IPS-15b (cell line): ENCODE results near the gene RBMS2.
"Not testable (repeated sequence)": the region's sequence is repeated elsewhere in the genome, so short reads cannot be mapped to it uniquely, and the experiment has no call there.

Experiments used
- H3K27me3 ChIP-seq: one replicate; pipeline ENCODE4 v1.6.1; 2013; ENCODE audit warnings: low read length; ENCODE audit not compliant: control insufficient read depth, insufficient read depth
- H3K36me3 ChIP-seq: one replicate; pipeline ENCODE4 v1.6.1; 2013; ENCODE audit warnings: low read length; ENCODE audit not compliant: control insufficient read depth, insufficient read depth
- H3K4me1 ChIP-seq: one replicate; pipeline ENCODE4 v1.6.1; 2013; ENCODE audit warnings: mild to moderate bottlenecking, low read length; ENCODE audit not compliant: control insufficient read depth, insufficient read depth
- H3K4me3 ChIP-seq: one replicate; pipeline ENCODE4 v1.5.1; 2013; ENCODE audit warnings: low read depth, low read length
- H3K9ac ChIP-seq: one replicate; pipeline ENCODE4 v1.6.1; 2013; ENCODE audit warnings: low read depth, mild to moderate bottlenecking, low read length
- H3K9me3 ChIP-seq: one replicate; pipeline ENCODE4 v1.6.1; 2013; ENCODE audit warnings: mild to moderate bottlenecking, low read length; ENCODE audit not compliant: control insufficient read depth, insufficient read depth

The RBMS2 gene

DNA sequence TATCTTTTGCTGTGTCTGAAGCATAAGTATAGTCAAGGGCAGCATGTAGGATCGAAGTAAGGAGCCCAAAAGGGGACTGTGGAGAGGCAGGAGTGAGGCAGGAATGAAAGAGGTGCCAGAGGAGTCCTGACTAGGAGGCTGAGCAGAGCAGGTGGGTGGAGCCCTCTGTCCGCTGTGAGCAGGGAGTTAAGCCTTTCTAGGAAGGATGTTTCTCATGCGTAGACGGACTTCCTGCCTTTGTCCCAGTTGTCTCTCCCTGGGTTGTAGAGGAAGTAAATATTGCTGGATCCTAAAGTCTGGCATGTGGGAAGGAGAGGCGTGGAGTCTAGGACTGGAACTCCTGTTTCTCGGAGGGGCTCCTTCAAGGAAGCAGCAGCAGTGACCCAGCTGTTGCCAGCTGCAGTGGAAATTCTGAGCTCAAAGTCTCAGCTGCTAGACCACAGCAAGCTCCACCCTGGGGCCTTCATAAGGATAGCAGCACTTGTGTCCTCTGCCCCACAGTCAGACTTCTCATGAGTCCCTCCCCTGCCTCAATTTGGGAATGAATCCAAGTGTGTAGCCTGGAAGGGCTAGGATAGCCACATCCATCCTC lies 44.0 kb downstream of the RBMS2 start:
- H3K4me1 ChIP-seq, result no peaks in the 10 kb centered on the region
- no peaks in the 10 kb centered on the region for H3K9me3 ChIP-seq
- no peaks in the 10 kb centered on the region for H3K36me3 ChIP-seq
- H3K4me3 ChIP-seq, result no peak overlapping the region
- H3K9ac ChIP-seq, result no peak overlapping the region
- no peaks in the 10 kb centered on the region for H3K27me3 ChIP-seq

DNA sequence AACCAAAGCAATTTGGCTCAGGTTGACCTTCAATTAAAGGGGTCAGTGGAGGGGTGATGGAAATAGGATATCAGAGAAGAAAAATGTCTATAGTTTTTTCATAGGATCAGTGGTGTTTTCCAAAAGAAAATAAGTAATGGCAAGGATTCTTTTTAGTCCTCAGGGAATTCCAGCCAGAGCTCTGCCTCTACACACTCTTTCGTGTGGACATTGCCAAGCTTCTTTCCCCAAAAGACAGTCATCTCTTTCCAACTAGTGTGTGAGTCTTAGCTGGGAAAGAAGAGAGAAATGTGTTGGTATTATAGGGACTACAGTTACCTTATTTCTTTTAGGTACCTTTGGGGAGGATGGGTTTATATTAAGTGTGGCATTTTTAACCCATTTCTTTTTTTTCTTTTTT lies 46.5 kb downstream of the RBMS2 start:
- Histone ChIP-seq H3K9me3 (no peaks in the 10 kb centered on the region), H3K36me3 (no peaks in the 10 kb centered on the region), H3K27me3 (no peaks in the 10 kb centered on the region), H3K9ac (no peak overlapping the region), H3K4me3 (no peak overlapping the region), H3K4me1 (no peaks in the 10 kb centered on the region)

DNA sequence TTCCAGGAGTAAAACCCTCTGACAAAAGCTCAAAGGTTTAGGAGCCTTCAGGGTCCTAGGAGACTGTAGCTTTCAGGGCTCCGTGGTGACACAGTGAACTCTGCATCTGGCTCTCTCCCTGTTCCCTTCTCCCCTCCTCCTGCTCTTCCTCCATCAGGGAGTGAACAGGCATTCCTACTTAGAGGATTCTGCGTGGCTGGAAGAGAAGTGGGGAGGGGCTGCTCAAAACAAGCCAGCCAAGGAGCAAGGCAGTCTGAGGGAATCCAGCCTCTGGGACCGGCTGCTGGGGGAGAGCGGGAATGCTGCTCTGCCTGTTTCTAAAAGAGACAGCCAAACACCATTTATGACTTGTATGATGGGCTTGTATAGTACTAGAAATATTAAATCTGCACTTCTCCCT lies 49.5 kb downstream of the RBMS2 start:
- Histone ChIP-seq H3K9me3 (no peaks in the 10 kb centered on the region), H3K4me1 (no peaks in the 10 kb centered on the region), H3K27me3 (no peaks in the 10 kb centered on the region), H3K4me3 (no peak overlapping the region), H3K36me3 (no peaks in the 10 kb centered on the region), H3K9ac (no peak overlapping the region)

DNA sequence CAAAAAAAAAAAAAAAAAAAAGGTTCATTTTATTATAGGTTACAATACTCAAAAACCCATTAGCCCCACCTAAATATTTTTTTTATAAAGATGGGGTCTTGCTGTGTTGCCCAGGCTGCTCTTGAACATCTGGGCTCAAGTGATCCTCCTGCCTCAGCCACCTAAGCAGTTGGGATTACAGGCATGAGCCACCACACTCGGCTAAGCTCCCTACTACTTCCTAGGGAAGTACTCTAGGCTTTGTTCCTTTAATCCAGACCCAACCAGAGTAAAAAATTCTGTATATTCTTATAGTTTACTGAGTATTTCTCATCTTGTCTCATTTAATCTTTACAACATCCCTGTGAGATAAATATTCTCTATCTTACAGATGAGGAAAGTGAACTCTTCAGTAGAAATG lies 50.7 kb downstream of the RBMS2 start:
- Histone ChIP-seq H3K27me3 (no peaks in the 10 kb centered on the region), H3K36me3 (no peaks in the 10 kb centered on the region), H3K4me1 (no peaks in the 10 kb centered on the region), H3K9ac (no peak overlapping the region), H3K4me3 (no peak overlapping the region), H3K9me3 (no peaks in the 10 kb centered on the region)

DNA sequence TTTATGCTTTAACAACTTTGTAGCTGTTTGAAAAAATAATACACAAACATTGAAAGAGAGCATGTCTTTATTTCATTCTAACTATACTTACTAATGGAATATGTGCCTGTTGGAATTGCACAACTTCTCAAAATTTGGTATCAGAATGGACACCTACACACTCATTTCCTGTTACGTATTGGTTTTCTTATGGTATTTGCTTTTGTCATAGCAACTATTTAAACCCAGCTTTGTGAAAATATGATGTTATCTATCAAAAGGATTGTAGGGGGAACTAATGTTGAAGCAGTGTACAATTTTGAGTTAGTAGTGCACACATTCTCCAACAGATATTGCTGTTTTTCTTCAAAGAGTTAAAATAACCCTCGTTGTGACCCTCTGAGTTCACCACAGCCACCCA lies 52.6 kb downstream of the RBMS2 start:
- Histone ChIP-seq H3K36me3 (no peaks in the 10 kb centered on the region), H3K4me3 (no peak overlapping the region), H3K9me3 (no peaks in the 10 kb centered on the region), H3K4me1 (no peaks in the 10 kb centered on the region), H3K9ac (no peak overlapping the region), H3K27me3 (no peaks in the 10 kb centered on the region)

DNA sequence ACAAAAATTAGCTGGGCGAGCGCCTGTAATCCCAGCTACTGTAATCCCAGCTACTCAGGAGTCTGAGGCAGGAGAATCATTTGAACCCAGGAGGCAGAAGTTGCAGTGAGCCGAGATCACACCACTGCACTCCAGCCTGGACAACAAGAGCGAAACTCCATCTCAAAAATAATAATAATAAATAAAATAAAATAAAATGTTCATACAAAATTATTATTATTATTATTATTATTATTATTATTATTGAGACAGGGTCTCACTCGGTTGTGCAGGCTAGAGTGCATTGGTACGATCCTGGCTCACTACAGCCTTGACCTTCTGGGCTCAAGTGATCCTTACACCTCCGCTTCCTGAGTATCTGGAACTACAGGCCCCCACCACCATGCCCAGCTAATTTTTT lies 55.6 kb downstream of the RBMS2 start:
- H3K4me1 ChIP-seq, H3K27me3 ChIP-seq, H3K9ac ChIP-seq, H3K9me3 ChIP-seq, H3K36me3 ChIP-seq, H3K4me3 ChIP-seq: not testable (repeated sequence)

DNA sequence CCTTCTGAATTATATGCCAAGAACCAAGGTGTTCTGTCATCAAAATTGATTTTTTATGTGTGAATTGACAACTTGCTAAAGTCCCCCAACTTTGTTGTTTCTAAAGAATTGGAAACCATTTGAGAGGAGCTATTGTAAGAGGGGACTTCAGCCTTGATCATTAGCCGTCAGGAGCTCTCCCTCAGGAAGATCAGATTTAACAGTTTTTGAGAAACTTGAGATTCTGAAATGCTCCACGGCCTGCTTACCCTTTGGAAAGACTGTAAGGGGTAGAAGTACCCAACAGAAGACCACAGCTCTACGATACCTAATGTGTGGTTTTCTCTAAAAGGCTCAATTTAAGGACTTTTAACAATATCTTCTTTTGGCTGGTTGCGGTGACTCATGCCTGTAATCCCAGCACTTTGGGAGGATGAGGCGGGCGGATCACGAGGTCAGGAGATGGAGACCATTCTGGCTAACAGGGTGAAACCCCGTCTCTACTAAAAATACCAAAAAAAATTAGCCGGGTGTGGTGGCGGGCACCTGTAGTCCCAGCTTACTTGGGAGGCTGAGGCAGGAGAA lies 57.4 kb downstream of the RBMS2 start:
- H3K27me3 ChIP-seq, result no peaks in the 10 kb centered on the region
- no peaks in the 10 kb centered on the region for H3K36me3 ChIP-seq
- no peaks in the 10 kb centered on the region for H3K9me3 ChIP-seq
- peaks cover 6% of the 10 kb centered on the region for H3K4me1 ChIP-seq
- no peak overlapping the region for H3K9ac ChIP-seq
- H3K4me3 ChIP-seq, result no peak overlapping the region

DNA sequence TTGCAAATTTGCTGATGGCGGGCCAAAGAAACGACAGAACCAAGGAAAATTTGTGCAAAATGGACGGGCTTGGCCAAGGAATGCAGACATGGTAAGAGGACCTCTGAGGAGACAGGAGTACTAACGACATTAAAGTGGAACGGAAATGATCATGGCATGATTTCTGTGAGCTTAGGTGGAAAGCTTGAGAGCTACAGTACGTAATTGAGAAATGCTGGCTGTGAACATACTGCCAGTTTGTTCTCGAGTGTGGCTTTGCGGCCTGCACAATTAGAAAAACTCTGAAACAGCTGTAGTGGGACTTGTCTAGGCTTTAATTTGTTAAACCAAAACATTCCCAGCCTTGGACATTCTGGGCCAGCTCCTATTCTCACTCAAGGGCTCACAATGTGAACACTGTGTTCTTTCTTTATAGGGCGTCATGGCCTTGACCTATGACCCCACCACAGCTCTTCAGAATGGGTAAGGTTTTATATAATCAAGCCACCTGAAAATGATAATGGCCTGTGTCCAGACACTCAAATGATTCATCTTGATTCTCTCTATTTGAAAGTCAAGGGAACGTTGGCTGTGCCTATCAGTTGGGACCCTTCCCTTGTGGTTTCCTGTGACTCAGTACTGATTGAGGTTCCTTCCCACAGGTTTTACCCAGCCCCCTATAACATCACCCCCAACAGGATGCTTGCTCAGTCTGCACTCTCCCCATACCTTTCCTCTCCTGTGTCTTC lies 60.0 kb downstream of the RBMS2 start:
- Histone ChIP-seq H3K36me3 (no peaks in the 10 kb centered on the region), H3K27me3 (no peaks in the 10 kb centered on the region), H3K4me1 (peaks cover 6% of the 10 kb centered on the region), H3K4me3 (no peak overlapping the region), H3K9me3 (no peaks in the 10 kb centered on the region), H3K9ac (no peak overlapping the region)

DNA sequence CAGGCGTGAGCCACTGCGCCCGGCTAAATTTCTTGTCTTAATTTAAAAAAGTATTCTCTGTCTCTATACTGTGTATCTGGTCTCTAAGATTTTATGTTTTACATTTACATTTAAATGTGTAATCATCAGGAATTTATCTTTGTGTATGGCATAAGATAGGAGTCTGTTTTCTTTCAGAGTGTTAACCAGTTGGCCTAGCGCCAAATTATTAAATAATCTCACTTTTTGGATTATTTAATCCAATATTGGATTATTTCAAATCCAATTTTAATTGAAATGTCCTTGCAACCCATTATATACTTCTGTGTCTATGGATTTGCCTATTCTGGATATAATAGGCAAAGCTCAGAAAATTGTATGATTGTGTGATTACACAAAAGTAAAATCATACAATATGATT lies 63.5 kb downstream of the RBMS2 start:
- Histone ChIP-seq H3K27me3 (no peaks in the 10 kb centered on the region), H3K36me3 (no peaks in the 10 kb centered on the region), H3K9ac (no peak overlapping the region), H3K9me3 (no peaks in the 10 kb centered on the region), H3K4me1 (peaks cover 6% of the 10 kb centered on the region), H3K4me3 (no peak overlapping the region)

DNA sequence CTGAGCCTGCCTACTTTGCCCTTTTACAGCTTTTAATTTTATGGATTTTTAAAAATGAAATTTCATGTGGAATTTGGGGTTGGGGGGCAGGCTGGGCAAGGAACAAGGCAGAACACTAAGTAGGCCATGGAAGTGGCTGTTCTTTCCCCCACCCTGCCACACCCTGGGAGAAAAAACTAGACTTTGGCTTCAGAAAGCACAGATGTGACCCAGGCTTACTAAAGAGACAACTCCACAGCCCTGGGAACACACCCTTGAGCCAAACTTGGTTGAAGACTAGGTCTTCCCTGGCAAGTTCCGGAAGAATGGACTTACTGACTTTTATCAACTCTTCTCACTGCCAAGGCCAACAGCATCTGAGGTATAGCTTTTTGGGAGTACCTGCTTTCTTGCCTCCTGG lies 68.2 kb downstream of the RBMS2 start:
- Histone ChIP-seq H3K9ac (no peak overlapping the region), H3K9me3 (no peaks in the 10 kb centered on the region), H3K27me3 (no peaks in the 10 kb centered on the region), H3K4me3 (no peak overlapping the region), H3K36me3 (no peaks in the 10 kb centered on the region), H3K4me1 (peaks cover 6% of the 10 kb centered on the region)

DNA sequence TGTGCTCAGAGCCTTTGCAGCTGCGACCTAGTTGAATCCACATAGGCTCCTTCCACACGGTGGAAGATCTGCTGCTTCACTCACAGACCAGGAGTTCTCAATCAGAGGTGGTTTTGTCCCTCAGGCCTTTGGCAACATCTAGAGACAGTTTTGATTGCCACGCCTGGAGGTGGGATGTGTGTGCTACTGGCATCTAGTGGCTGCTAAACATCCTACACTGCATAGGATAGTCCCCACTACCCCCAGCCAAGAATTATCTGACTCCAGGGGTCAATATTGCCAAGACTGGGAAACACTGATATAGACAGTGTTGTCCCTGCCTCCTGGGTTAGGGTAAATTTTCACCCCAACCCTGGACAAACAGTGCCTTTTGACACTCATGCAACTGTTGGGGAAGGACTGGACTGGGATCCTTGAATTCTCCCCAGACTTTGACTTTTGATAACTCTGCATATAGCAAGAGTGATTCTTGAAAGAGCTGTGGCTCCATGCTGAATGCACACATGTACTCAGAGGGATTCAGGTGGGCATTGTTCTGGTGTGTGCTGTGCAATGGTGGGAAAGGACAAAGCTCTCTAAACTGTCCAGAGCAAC lies 68.7 kb downstream of the RBMS2 start:
- Histone ChIP-seq H3K4me3 (no peak overlapping the region), H3K9ac (no peak overlapping the region), H3K36me3 (no peaks in the 10 kb centered on the region), H3K9me3 (no peaks in the 10 kb centered on the region), H3K4me1 (peaks cover 6% of the 10 kb centered on the region), H3K27me3 (no peaks in the 10 kb centered on the region)

DNA sequence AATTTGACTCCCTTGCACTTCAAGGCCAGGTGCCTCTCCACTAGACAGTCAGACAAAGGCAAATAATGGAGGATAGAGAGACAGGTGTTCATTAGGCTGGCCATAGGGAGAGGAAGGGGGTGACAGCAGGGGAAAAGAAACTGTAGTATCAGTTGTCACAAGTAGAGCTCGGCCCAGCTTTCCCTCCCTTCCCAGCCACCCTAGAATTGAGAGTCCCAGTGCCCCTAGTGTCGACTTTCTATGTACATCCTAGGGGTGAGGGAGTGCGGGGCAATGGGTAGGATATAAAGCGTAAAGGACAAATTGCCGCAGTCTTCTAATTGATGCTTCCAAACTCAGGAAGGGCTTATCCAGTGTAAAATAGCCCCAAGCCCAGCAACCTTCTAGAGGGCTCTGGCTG lies 69.5 kb downstream of the RBMS2 start:
- H3K4me1 ChIP-seq, result peaks cover 6% of the 10 kb centered on the region
- no peak overlapping the region for H3K4me3 ChIP-seq
- H3K36me3 ChIP-seq, result no peaks in the 10 kb centered on the region
- H3K9me3 ChIP-seq, result no peaks in the 10 kb centered on the region
- H3K27me3 ChIP-seq, result no peaks in the 10 kb centered on the region
- no peak overlapping the region for H3K9ac ChIP-seq
